Trophoblast cell (in vitro differentiated cells and primary cell): ENCODE data around the gene ZNF408. TPM values are rescaled to one million over a fixed set of nuclear protein-coding genes. Genes with fewer than 3 reads are reported as not detected.
A peak's percentile ranks its signal among the peaks of the same experiment; 100 is the strongest.

Experiments used
- DNase-seq, 2 donors: peaks; one replicate each; pipeline ENCODE4 v3.0.0-alpha.2; 2016
- H2AFZ ChIP-seq: 2 replicates; pipeline ENCODE4 v1.6.1; 2013; ENCODE audit warnings: low read length, moderate library complexity, mild to moderate bottlenecking; ENCODE audit not compliant: insufficient read depth, poor library complexity
- H2AK5ac ChIP-seq: 2 replicates; pipeline ENCODE4 v1.6.1; 2013; ENCODE audit warnings: mild to moderate bottlenecking, low read length
- H2BK120ac ChIP-seq: 2 replicates; pipeline ENCODE4 v1.6.1; 2013; ENCODE audit warnings: low read length, mild to moderate bottlenecking, moderate library complexity; ENCODE audit not compliant: insufficient read depth, poor library complexity
- H2BK12ac ChIP-seq: 2 replicates; pipeline ENCODE4 v1.6.1; 2013; ENCODE audit warnings: mild to moderate bottlenecking, low read length, moderate library complexity
- H2BK5ac ChIP-seq: 2 replicates; pipeline ENCODE4 v1.6.1; 2013; ENCODE audit warnings: low read length, low read depth, moderate library complexity, mild to moderate bottlenecking; ENCODE audit not compliant: poor library complexity
- H3K14ac ChIP-seq: 2 replicates; pipeline ENCODE4 v1.6.1; 2013; ENCODE audit warnings: mild to moderate bottlenecking, low read length
- H3K18ac ChIP-seq: 2 replicates; pipeline ENCODE4 v1.6.1; 2013; ENCODE audit warnings: mild to moderate bottlenecking, low read length
- H3K23ac ChIP-seq: 2 replicates; pipeline ENCODE4 v1.6.1; 2013; ENCODE audit warnings: low read length
- H3K27ac ChIP-seq: 2 replicates; pipeline ENCODE4 v1.5.1; 2013; ENCODE audit warnings: low read depth, mild to moderate bottlenecking, inconsistent platforms, low read length, moderate library complexity
- H3K27me3 ChIP-seq: 2 replicates; pipeline ENCODE4 v1.6.1; 2013; ENCODE audit warnings: inconsistent platforms, mild to moderate bottlenecking, low read length, moderate library complexity; ENCODE audit not compliant: insufficient read depth
- H3K36me3 ChIP-seq, 2 experiments: 1 replicate in 1 of 2; 2 replicates in 1 of 2; pipeline ENCODE4 v1.6.1; 2013; ENCODE audit warnings: low read length in 2 of 2, mild to moderate bottlenecking in 2 of 2, moderate library complexity in 1 of 2; ENCODE audit not compliant: insufficient read depth in 2 of 2, control insufficient read depth in 1 of 2
- H3K4ac ChIP-seq: 2 replicates; pipeline ENCODE4 v1.6.1; 2013; ENCODE audit warnings: low read depth, mild to moderate bottlenecking, low read length, moderate library complexity
- H3K4me1 ChIP-seq, 2 experiments: 1 replicate in 1 of 2; 2 replicates in 1 of 2; pipeline ENCODE4 v1.6.1; 2013; ENCODE audit warnings: low read length in 2 of 2, mild to moderate bottlenecking in 2 of 2, moderate library complexity in 1 of 2; ENCODE audit not compliant: insufficient read depth in 2 of 2, control insufficient read depth in 1 of 2
- H3K4me2 ChIP-seq: 2 replicates; pipeline ENCODE4 v1.6.1; 2013; ENCODE audit warnings: inconsistent platforms, mild to moderate bottlenecking, low read length, moderate library complexity
- H3K4me3 ChIP-seq: 2 replicates; pipeline ENCODE4 v1.5.1; 2013; ENCODE audit warnings: mild to moderate bottlenecking, low read depth, low read length, inconsistent platforms
- H3K79me1 ChIP-seq: one replicate; pipeline ENCODE4 v1.6.1; 2013; ENCODE audit warnings: low read length
- H3K79me2 ChIP-seq: 2 replicates; pipeline ENCODE4 v1.6.1; 2013; ENCODE audit warnings: low read length, mild to moderate bottlenecking; ENCODE audit not compliant: control insufficient read depth, insufficient read depth, poor library complexity
- H3K9ac ChIP-seq: 2 replicates; pipeline ENCODE4 v1.6.1; 2013; ENCODE audit warnings: mild to moderate bottlenecking, low read length
- H3K9me3 ChIP-seq: 2 replicates; pipeline ENCODE4 v1.6.1; 2013; ENCODE audit warnings: low read depth, mild to moderate bottlenecking, control low read depth, inconsistent platforms, low read length; ENCODE audit not compliant: insufficient read depth
- H4K12ac ChIP-seq: 2 replicates; pipeline ENCODE4 v1.6.1; 2013; ENCODE audit warnings: low read depth, mild to moderate bottlenecking, low read length, moderate library complexity
- H4K8ac ChIP-seq: 2 replicates; pipeline ENCODE4 v1.6.1; 2013; ENCODE audit warnings: low read depth, mild to moderate bottlenecking, low read length, moderate library complexity
- H4K91ac ChIP-seq: one replicate; pipeline ENCODE4 v1.6.1; 2013; ENCODE audit warnings: low read depth, mild to moderate bottlenecking, low read length, moderate library complexity
- WGBS: extraction: QIAGEN DNeasy Blood & Tissue Kit; methylation state at CpG from one replicate; pipeline ENCODE4 v1.1.7; 2013; ENCODE audit warnings: missing lambda C conversion rate; ENCODE audit not compliant: insufficient read length, insufficient coverage; ENCODE audit errors: extremely low coverage; 5-methylcytosine and 5-hydroxymethylcytosine counted together
- polyA plus RNA-seq: library from polyadenylated mRNA; stranded (reverse); fragments of 200-250 nt; gene quantifications from 2 replicates; pipeline ENCODE4 v1.2.3, GENCODE V29; 2013

The ZNF408 gene
- polyA plus RNA-seq, result 9.1 and 9.3 TPM in 2 replicates

DNA sequence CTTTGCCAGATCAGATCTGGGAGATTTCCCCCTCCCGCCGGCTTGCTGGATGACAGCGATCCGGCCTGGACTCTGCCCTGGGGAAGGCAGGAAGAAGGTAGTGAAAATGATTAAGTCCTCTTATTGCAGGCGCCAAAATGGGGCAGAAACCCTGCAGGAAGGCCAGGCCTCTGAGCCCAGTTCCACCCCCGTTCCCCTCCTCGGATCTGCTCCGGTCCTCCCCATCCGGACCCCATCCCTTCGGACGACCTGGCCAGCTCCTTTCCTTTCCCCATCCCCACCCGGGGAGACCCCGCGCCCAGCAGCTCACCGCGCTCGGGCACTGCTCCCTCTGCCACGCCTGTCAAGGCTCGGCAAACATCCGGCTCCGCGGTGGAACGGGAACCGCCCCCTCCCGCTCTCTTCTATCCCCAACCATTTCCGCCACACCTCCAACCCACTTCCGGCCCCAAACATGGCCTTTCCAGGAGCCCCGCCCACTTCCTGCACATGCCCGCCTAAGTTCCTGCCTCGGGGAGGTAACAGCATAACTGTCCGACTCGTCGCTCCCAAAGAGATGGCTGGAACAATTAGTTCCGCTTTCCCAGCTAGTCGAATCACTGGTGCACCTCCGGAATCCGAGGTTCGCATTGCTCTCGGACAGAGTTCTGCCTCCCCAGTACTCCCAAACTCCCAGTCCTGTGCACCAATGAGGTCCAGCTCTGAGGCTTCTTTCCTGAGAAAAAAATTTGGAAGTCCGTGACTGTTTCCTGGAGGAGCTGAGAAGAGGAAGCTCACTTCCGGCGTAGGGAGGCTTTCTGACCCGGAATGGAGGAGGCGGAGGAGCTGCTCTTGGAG is at the start of gene ZNF408, which contains the start of gene ARHGAP1:
ZNF408 (plus strand) TSS at position 791 of the 837 bp plus-strand sequence; CDS start at position 808, 17 bp downstream.
ARHGAP1 (minus strand) TSS at position 379 of the 837 bp plus-strand sequence. CDS start 4,512 bp downstream, outside the sequence.
- WGBS, result no CpG with 5 or more reads among the region's 44 CpGs
- Histone ChIP-seq H3K79me1 (peaks cover 14% of the 10 kb centered on the region), H3K79me2 (peaks cover 11% of the 10 kb centered on the region), H2BK12ac (peak within 1 kb of the TSS; percentile 24), H3K4ac (peak within 1 kb of the TSS; percentile 96), H3K4me1 (peaks cover 25 to 28% of the 10 kb centered on the region in 2 experiments), H3K14ac (peak within 1 kb of the TSS; percentile 94), H2BK120ac (peak within 1 kb of the TSS; percentile 99), H4K12ac (peak within 1 kb of the TSS; percentile 98), H3K4me2 (peak within 1 kb of the TSS; percentile 91), H4K91ac (peak within 1 kb of the TSS; percentile 95), H3K27ac (peak within 1 kb of the TSS; percentile 89), H3K18ac (peak within 1 kb of the TSS; percentile 97), H2BK5ac (peak within 1 kb of the TSS; percentile 98), H2AK5ac (peak within 1 kb of the TSS; percentile 91), H3K9ac (peak within 1 kb of the TSS; percentile 95), H3K23ac (no peak within 1 kb of the TSS), H3K9me3 (peaks cover 3% of the 10 kb centered on the region), H4K8ac (peak within 1 kb of the TSS; percentile 96), H2AFZ (peak within 1 kb of the TSS; percentile 98), H3K4me3 (peak within 1 kb of the TSS; percentile 93), H3K36me3 (peaks cover 32 to 35% of the 10 kb centered on the region in 2 experiments), H3K27me3 (no peaks in the 10 kb centered on the region)
- DNase-seq, result peak; percentile 98 to 99

DNA sequence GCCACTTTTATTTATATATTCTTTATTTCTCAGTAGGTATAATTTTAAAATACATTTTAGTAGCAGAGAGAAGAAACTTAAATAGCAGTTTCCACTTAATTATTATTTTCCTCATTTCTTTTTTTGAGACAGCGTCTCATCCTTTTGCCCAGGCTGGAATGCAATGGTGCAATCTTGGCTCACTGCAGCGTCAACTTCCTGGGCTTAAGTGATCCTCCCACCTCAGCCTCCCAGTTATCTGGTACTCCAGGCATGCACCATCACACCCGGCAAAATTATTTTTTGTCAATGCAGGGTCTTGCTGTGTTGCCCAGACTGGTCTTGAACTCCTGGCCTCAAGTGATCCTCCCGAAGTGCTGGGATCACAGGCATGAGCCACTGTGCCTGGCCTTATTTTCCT is 45.2 kb upstream of the ZNF408 start:
- no peak overlapping the region for H3K4me3 ChIP-seq
- H4K8ac ChIP-seq, result no peak overlapping the region
- no peak overlapping the region for H2BK5ac ChIP-seq
- peak; percentile 60 to 74 for DNase-seq
- peaks cover 32 to 42% of the 10 kb centered on the region in 2 experiments for H3K36me3 ChIP-seq
- no peaks in the 10 kb centered on the region for H3K9me3 ChIP-seq
- no peak overlapping the region for H3K14ac ChIP-seq
- peaks cover 4 to 5% of the 10 kb centered on the region in 2 experiments for H3K4me1 ChIP-seq
- H3K9ac ChIP-seq, result no peak overlapping the region
- no peak overlapping the region for H4K91ac ChIP-seq
- peaks cover 2% of the 10 kb centered on the region for H3K79me1 ChIP-seq
- H2BK120ac ChIP-seq, result no peak overlapping the region
- peak overlapping the region; percentile 29 for H3K27ac ChIP-seq
- H3K4me2 ChIP-seq, result no peak overlapping the region
- H3K23ac ChIP-seq, result no peak overlapping the region
- no peak overlapping the region for H2AK5ac ChIP-seq
- WGBS, result no CpG with 5 or more reads among the region's 4 CpGs
- no peak overlapping the region for H3K18ac ChIP-seq
- H2AFZ ChIP-seq, result no peak overlapping the region
- no peak overlapping the region for H4K12ac ChIP-seq
- H2BK12ac ChIP-seq, result no peak overlapping the region
- no peaks in the 10 kb centered on the region for H3K79me2 ChIP-seq
- no peaks in the 10 kb centered on the region for H3K27me3 ChIP-seq
- H3K4ac ChIP-seq, result no peak overlapping the region

DNA sequence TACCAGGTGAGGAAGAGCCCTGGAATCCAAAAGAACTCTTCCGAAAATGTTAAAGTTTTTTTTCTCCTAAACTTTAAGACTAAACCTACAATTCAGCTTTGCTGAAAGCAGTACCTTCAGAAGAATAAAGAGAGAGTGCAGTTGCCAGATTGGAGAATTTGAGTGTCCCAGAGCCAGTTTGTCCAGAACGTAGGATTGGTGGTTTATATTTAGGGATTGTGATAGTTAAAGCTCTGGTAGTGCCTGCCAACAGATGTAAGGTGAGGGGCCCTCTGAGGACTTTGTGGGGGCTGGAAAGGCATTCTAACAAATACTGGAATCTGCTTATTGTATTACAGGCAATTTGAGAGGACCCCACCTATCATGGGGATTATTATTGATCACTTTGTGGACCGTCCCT is 43.6 kb upstream of the ZNF408 start:
- peak overlapping the region; percentile 71 for H2BK5ac ChIP-seq
- H2AFZ ChIP-seq, result no peak overlapping the region
- H3K79me2 ChIP-seq, result no peaks in the 10 kb centered on the region
- no peak overlapping the region for H4K12ac ChIP-seq
- no peak overlapping the region for H2BK12ac ChIP-seq
- H3K23ac ChIP-seq, result no peak overlapping the region
- H3K4me3 ChIP-seq, result no peak overlapping the region
- H3K27ac ChIP-seq, result peak overlapping the region; percentile 59
- peak in 1 of 2 donors; percentile 25 for DNase-seq
- H2BK120ac ChIP-seq, result peak overlapping the region; percentile 48
- H3K27me3 ChIP-seq, result no peaks in the 10 kb centered on the region
- H3K4ac ChIP-seq, result no peak overlapping the region
- H2AK5ac ChIP-seq, result no peak overlapping the region
- H4K91ac ChIP-seq, result peak overlapping the region; percentile 91
- H3K9me3 ChIP-seq, result no peaks in the 10 kb centered on the region
- WGBS, result no CpG with 5 or more reads among the region's 3 CpGs
- peaks cover 2% of the 10 kb centered on the region for H3K79me1 ChIP-seq
- H3K36me3 ChIP-seq, result peaks cover 35 to 36% of the 10 kb centered on the region in 2 experiments
- no peak overlapping the region for H3K14ac ChIP-seq
- no peak overlapping the region for H3K9ac ChIP-seq
- H3K18ac ChIP-seq, result no peak overlapping the region
- H3K4me2 ChIP-seq, result no peak overlapping the region
- H4K8ac ChIP-seq, result no peak overlapping the region
- peaks cover 4 to 5% of the 10 kb centered on the region in 2 experiments for H3K4me1 ChIP-seq

DNA sequence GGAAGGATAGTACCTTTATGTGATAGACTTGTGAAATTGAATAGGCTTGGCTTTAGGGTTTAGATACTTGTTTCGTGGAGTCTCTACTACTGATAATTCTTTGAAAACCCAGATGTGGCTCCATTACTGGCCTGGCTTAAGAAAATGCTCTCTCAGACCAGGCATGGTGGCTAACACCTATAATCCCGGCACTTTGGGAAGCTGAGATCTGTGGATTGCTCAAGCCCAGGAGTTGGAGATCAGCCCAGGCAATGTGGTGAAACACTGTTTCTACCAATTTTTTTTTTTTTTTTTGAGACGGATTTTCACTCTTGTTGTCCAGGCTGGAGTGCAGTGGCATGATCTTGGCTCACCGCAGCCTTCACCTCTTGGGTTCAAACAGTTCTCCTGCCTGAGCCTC is 42.6 kb upstream of the ZNF408 start:
- no peak overlapping the region for H3K18ac ChIP-seq
- no peak overlapping the region for H3K23ac ChIP-seq
- no peak overlapping the region for H3K4me2 ChIP-seq
- H4K12ac ChIP-seq, result no peak overlapping the region
- no peak overlapping the region for H4K8ac ChIP-seq
- peaks cover 5% of the 10 kb centered on the region in 2 experiments for H3K4me1 ChIP-seq
- H2BK5ac ChIP-seq, result no peak overlapping the region
- no peak overlapping the region for H3K4me3 ChIP-seq
- no peak overlapping the region for H2BK120ac ChIP-seq
- peak overlapping the region; percentile 55 for H3K27ac ChIP-seq
- no peak overlapping the region for H2AK5ac ChIP-seq
- H2BK12ac ChIP-seq, result no peak overlapping the region
- no peaks in the 10 kb centered on the region for H3K9me3 ChIP-seq
- H3K14ac ChIP-seq, result no peak overlapping the region
- peak in 1 of 2 donors; percentile 32 for DNase-seq
- no peak overlapping the region for H3K4ac ChIP-seq
- peaks cover 30 to 33% of the 10 kb centered on the region in 2 experiments for H3K36me3 ChIP-seq
- peaks cover 2% of the 10 kb centered on the region for H3K79me1 ChIP-seq
- no peaks in the 10 kb centered on the region for H3K27me3 ChIP-seq
- no peak overlapping the region for H3K9ac ChIP-seq
- H3K79me2 ChIP-seq, result no peaks in the 10 kb centered on the region
- H2AFZ ChIP-seq, result no peak overlapping the region
- H4K91ac ChIP-seq, result peak overlapping the region; percentile 36
- WGBS, result no CpG with 5 or more reads among the region's 4 CpGs
